Heart left ventricle (tissue), 16 donors: ENCODE data around the gene MGAT5. TPM values are rescaled to one million over a fixed set of nuclear protein-coding genes. Genes with fewer than 3 reads are reported as not detected.

Experiments used
- ATAC-seq, 4 donors: fragments of 200-7000 bp; cut with Tn5 transposase; one replicate each; pipeline ENCODE4 v1.9.1; 2020 to 2022; ENCODE audit warnings: moderate library complexity in 4 of 4, mild to moderate bottlenecking in 3 of 4, moderate number of reproducible peaks in 1 of 4
- DNase-seq, 5 donors: peaks; one replicate each; pipeline ENCODE4 v3.0.0-alpha.2; 2020
- H3K27ac ChIP-seq, 12 donors: fragments of 200-600 bp; sonication (generic) in 4 of 12; one replicate each; pipeline versions ENCODE4 v1.5.0 to v1.8.0; 2016 to 2022; ENCODE audit warnings: mild to moderate bottlenecking in 2 of 12
- H3K27me3 ChIP-seq, 9 donors: fragments of 200-600 bp; sonication (generic) in 2 of 9; one replicate each; pipeline versions ENCODE4 v1.5.1 to v1.8.0; 2016 to 2022; ENCODE audit warnings: mild to moderate bottlenecking in 3 of 9
- H3K36me3 ChIP-seq, 9 donors: fragments of 200-600 bp; sonication (generic) in 2 of 9; one replicate each; pipeline versions ENCODE4 v1.5.0 to v1.8.0; 2018 to 2022; ENCODE audit warnings: mild to moderate bottlenecking in 2 of 9
- H3K4me1 ChIP-seq, 12 donors: fragments of 200-600 bp; sonication (generic) in 4 of 12; one replicate each; pipeline versions ENCODE4 v1.5.0 to v1.8.0; 2016 to 2022; ENCODE audit warnings: mild to moderate bottlenecking in 3 of 12
- H3K4me3 ChIP-seq, 12 donors: fragments of 200-600 bp; sonication (generic) in 4 of 12; one replicate each; pipeline versions ENCODE4 v1.5.0 to v1.8.0; 2017 to 2022; ENCODE audit warnings: mild to moderate bottlenecking in 9 of 12, moderate library complexity in 4 of 12
- H3K9me3 ChIP-seq, 12 donors: fragments of 200-600 bp; sonication (generic) in 4 of 12; one replicate each; pipeline versions ENCODE4 v1.5.0 to v1.8.0; 2016 to 2022; ENCODE audit warnings: mild to moderate bottlenecking in 1 of 12
- POLR2A ChIP-seq, 2 donors: fragments of 450-650 bp; IDR thresholded peaks; one replicate each; pipeline ENCODE4 v1.6.1; 2017; ENCODE audit warnings: antibody characterized with exemption in 2 of 2, mild to moderate bottlenecking in 2 of 2, moderate library complexity in 2 of 2
- WGBS, 4 donors: extraction: QIAGEN DNeasy Blood & Tissue Kit in 2 of 4; methylation state at CpG; one replicate each; pipeline versions ENCODE4 v1.1.5 to v1.1.7; 2013 to 2018; 5-methylcytosine and 5-hydroxymethylcytosine counted together
- intact Hi-C, 10 donors: fragments of 100-400 bp; cut with DNase I; formaldehyde crosslinking; loops; one replicate each; pipeline versions ENCODE4 v1.11.1 to v1.14.2; 2022
- polyA plus RNA-seq, 2 donors: library from polyadenylated mRNA; stranded (reverse); fragments of 200-250 nt; gene quantifications; one replicate each; pipeline ENCODE4 v1.2.3, GENCODE V29; 2013
- total RNA-seq, 9 donors: library from RNA; depleted of rRNA in 2 of 9; stranded (reverse); fragments of >200 nt in 2 of 9; fragmentation: NEBNext Ultra II Directional in 3 of 9; extraction: Animal tissue kit (Norgen Biotek cat#: 25700) in 3 of 9; gene quantifications; one replicate each; pipeline versions ENCODE4 v1.1.0 to v1.2.4, GENCODE V29; 2016 to 2023
- TF ChIP-seq, protein P1 (sequence below), 12 donors: fragments of 200-600 bp; sonication (generic) in 4 of 12; IDR thresholded peaks; one replicate each; pipeline versions ENCODE4 v1.5.0 to v1.8.0; 2018 to 2022; ENCODE audit warnings: antibody characterized with exemption in 12 of 12, mild to moderate bottlenecking in 5 of 12
- donor health status: ischemic (EF 13 %, LVEDD 7.1; RV severe dilation, severe dysfunction).
- donor health status: healthy with polysubstance abuse.
- donor health status: DM: no; HTN: yes; CAD: no.
- donor health status: DM: no; HTN: no; CAD: no.
- donor health status: ischemic (EF 25% LVEDD 6.9; RV normal size, moderate dysfunction).
- donor health status: ischemic (EF 25% LVEDD 5.7; RV mildly dilated, moderate dysfunction).
- donor health status: healthy.
- donor health status: DM: yes; HTN: yes; CAD: no.
- donor health status: ischemic (EF 35%, LVEDD 5.7; RV mildly dilated, moderate dysfunction).
- donor health status: nonischemic (EF 11% LVEDD 7.7; RV severe dilation, severe dysfunction).
- donor health status: DM: yes; HTN: yes; CAD: no.
- donor health status: PGD.
- donor health status: ischemic (EF 29% LVEDD 5.4; RV normal size, mild dysfunction).
- donor health status: nonischemic (EF 23%, LVEDD 6.1; RV moderate dilation, normal function).

The MGAT5 gene
- total and polyA plus RNA-seq, 11 donors, result 9.7 to 116 (median 79.3) TPM

GRCh38 chr2:134225841-134226240 lies 28.0 kb upstream of the MGAT5 start:
- Histone ChIP-seq H3K27me3 (no peaks in the 10 kb centered on the region), H3K36me3 (no peaks in the 10 kb centered on the region), H3K4me1 (peaks cover 0 to 39% (median 24%) of the 10 kb centered on the region in 12 donors), H3K4me3 (no peak overlapping the region), H3K27ac (no peak overlapping the region), H3K9me3 (peaks cover 0 to 11% (median 3%) of the 10 kb centered on the region in 12 donors)
- intact Hi-C loops, result no loop called here
- WGBS, 4 donors, result 36 to 58% (median 51%) methylated on average over 2 of the region's 2 CpGs
- TF ChIP-seq, protein P1, sequence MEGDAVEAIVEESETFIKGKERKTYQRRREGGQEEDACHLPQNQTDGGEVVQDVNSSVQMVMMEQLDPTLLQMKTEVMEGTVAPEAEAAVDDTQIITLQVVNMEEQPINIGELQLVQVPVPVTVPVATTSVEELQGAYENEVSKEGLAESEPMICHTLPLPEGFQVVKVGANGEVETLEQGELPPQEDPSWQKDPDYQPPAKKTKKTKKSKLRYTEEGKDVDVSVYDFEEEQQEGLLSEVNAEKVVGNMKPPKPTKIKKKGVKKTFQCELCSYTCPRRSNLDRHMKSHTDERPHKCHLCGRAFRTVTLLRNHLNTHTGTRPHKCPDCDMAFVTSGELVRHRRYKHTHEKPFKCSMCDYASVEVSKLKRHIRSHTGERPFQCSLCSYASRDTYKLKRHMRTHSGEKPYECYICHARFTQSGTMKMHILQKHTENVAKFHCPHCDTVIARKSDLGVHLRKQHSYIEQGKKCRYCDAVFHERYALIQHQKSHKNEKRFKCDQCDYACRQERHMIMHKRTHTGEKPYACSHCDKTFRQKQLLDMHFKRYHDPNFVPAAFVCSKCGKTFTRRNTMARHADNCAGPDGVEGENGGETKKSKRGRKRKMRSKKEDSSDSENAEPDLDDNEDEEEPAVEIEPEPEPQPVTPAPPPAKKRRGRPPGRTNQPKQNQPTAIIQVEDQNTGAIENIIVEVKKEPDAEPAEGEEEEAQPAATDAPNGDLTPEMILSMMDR (IDR thresholded peaks at IDR 0.05), result no peak
- no peak for TF ChIP-seq POLR2A (IDR thresholded peaks at IDR 0.05)
- DNase-seq (no peak), ATAC-seq (no peak)

- no peaks in the 10 kb centered on the region for H3K27me3 ChIP-seq
- TF ChIP-seq, protein P1 (IDR thresholded peaks at IDR 0.05), result no peak
- no peak for TF ChIP-seq POLR2A (IDR thresholded peaks at IDR 0.05)
- no peak for DNase-seq
- peak in 1 of 4 donors; percentile 36 for ATAC-seq
- intact Hi-C loops, result no loop called here
- no peak overlapping the region for H3K4me3 ChIP-seq
- H3K4me1 ChIP-seq, result peaks cover 0 to 39% (median 23%) of the 10 kb centered on the region in 12 donors
- peaks cover 0 to 11% (median 3%) of the 10 kb centered on the region in 12 donors for H3K9me3 ChIP-seq
- WGBS, 4 donors, result 51 to 61% (median 52%) methylated on average over 4 of the region's 4 CpGs
- no peaks in the 10 kb centered on the region for H3K36me3 ChIP-seq
- no peak overlapping the region for H3K27ac ChIP-seq
Measured at GRCh38 chr2:134226601-134227000, 27.3 kb upstream of the MGAT5 start.

DNA sequence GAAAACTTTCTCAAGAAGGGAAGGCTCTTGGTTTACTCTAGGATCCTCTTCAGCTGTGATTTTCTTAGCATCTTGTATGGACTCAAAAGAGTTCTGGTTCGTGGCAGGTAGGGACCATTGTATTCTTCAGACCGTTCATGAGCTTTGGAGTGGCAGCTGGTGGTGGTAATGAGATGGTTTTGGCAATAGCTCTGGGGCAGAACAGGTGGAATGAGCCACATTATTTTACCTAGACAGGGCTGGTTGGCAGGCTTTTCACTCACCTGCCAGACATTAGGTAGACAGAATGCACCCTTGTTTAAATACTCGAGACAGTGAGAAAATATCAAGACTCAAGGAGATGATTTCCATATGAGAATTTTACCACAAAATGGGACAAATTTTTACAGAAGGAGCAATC lies 26.2 kb upstream of the MGAT5 start:
- Histone ChIP-seq H3K9me3 (peaks cover 0 to 11% (median 3%) of the 10 kb centered on the region in 12 donors), H3K4me3 (no peak overlapping the region), H3K36me3 (no peaks in the 10 kb centered on the region), H3K27me3 (no peaks in the 10 kb centered on the region), H3K27ac (no peak overlapping the region), H3K4me1 (peaks cover 0 to 44% (median 28%) of the 10 kb centered on the region in 12 donors)
- no peak for ATAC-seq
- 95 to 99% (median 96%) methylated on average over 3 of the region's 3 CpGs for WGBS, 4 donors
- no peak for DNase-seq
- intact Hi-C loops, result no loop called here
- no peak for TF ChIP-seq POLR2A (IDR thresholded peaks at IDR 0.05)
- TF ChIP-seq, protein P1 (IDR thresholded peaks at IDR 0.05), result no peak

DNA sequence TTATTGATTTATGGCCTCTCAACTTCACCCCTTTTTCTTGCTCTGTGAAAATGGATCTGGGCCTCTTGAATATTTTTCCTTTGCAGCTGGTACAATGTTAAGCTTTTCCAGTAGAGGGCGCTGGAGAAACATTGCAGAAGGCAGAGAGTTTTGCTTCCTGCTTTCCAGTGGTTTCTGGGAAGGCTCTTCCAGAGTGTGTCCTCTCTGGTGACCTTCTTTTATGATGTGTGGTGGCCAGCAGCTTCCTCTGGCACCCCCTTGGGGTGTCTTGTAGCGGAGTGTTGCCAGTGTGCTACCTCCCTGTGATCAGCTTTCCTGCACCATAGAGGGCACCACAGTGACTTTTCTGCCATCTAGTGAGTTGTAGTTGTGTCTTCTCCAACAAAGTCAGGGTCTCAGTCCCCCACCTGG lies 25.4 kb upstream of the MGAT5 start:
- H3K4me3 ChIP-seq, result no peak overlapping the region
- intact Hi-C loops, result no loop called here
- no peak overlapping the region for H3K27ac ChIP-seq
- DNase-seq (no peak), ATAC-seq (peak in 2 of 4 donors; percentile 28 to 35)
- H3K4me1 ChIP-seq, result peaks cover 0 to 52% (median 31%) of the 10 kb centered on the region in 12 donors
- peaks cover 0 to 11% (median 3%) of the 10 kb centered on the region in 12 donors for H3K9me3 ChIP-seq
- no peaks in the 10 kb centered on the region for H3K36me3 ChIP-seq
- H3K27me3 ChIP-seq, result no peaks in the 10 kb centered on the region
- TF ChIP-seq, protein P1 (IDR thresholded peaks at IDR 0.05), result peak in 11 of 12 donors; percentile 22 to 49 (median 34)
- TF ChIP-seq POLR2A (IDR thresholded peaks at IDR 0.05), result no peak
- WGBS, 4 donors, result 70 to 77% (median 73%) methylated on average over 2 of the region's 2 CpGs
